GM12801 (cell line): ENCODE results near the gene LSM14A.

Experiments
- CTCF ChIP-seq: IDR thresholded peaks from one replicate; pipeline ENCODE4 v1.5.1; 2011; ENCODE audit warnings: control low read depth; ENCODE audit not compliant: insufficient read length; ENCODE audit errors: extremely low read depth

The LSM14A gene

DNA sequence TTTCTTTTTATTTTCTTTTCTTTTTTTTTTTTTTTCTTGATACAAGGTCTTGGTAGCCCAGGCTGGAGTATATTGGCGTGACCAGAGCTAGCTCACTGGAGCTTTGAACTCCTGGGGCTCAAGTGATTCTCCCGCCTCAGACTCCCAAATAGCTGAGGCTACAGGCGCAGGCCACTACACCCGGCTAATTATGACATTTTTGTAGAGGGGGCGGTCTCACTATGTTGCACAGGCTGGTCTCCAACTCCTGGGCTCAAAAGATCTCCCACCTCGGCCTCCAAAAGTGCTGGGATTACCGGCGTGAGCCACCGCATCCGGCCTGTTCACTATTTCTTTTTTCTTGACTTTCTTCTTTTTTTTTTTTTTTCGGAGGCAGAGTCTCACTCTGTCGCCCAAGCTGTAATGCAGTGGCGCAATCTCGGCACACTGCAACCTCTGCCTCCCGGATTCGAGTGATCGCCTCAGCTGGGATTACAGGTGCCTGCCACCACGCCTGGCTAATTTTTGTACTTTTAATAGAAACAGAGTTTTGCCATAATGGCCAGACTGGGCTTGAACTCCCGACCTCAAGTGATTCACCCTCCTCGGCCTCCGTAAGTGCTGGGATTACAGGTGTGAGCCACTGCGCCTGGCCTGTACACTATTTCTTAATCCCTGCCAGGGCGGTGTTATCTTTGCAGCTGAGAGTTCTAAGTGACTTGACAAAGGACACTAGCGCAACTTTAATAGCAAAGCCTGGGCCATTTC lies 37.1 kb upstream of the LSM14A start:
- no peak for TF ChIP-seq CTCF

DNA sequence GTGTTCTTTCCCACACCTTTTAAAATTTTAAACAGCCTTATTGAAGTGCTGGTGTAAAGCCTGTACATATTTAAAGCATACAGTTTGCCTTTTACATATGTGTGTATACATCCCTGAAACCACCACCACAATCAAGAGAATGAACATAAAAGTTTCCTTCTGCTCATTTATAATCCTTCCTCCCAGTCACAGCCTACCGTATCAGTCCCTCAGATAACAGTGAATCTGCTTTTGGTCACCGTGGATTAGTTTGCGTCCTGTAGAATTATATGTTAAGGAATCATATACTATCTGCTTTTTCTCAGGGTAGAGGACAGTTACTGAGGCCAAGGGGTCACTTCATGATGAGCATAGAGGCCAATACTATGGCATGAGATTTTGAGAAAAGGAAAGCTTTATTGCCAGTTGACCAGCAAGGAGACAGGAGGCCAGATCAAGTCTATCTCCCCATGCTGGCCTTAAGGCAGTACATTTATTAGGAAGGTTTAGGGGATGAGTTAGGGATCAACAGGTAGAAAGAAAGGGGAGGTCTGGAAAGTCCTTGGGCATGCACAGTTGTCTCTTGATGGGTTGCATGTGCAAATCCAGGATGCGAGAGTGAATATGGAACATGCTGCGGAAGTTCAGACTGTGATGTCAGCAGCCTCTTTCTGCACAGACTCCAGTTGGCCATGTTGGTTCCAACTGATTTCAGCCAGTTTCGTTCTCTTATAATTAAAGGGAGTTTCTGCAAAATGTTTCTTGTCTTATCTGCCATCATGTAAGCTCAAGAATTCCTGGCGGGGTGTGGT lies 36.3 kb upstream of the LSM14A start:
- TF ChIP-seq CTCF: no peak

DNA sequence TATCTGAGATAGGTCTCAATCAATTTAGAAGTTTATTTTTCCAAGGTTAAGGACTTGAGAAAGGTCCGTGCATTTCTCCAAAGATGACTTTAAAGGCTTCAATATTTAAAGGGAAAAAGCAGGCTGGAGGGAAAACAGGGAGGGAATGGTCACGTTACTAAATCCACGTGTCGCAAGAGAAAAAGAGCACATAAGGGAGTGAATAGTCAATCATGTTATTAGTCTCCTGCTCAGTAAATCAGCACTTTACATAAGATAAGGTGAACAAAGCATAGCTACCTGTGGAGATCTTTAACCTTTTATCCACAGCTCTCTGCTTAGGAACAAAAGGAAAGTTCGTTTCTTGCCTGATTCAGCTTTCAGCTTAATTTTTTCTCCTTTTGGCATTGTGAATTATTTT lies 31.3 kb upstream of the LSM14A start:
- TF ChIP-seq CTCF: no peak

GRCh38 chr19:34142440-34142839 lies 29.9 kb upstream of the LSM14A start:
- no peak for TF ChIP-seq CTCF

- no peak for TF ChIP-seq CTCF
Observed at GRCh38 chr19:34145741-34146202, 26.5 kb upstream of the LSM14A start.

GRCh38 chr19:34148658-34149185 lies 23.6 kb upstream of the LSM14A start:
- TF ChIP-seq CTCF: no peak

GRCh38 chr19:34149873-34150272 lies 22.4 kb upstream of the LSM14A start:
- TF ChIP-seq CTCF: no peak
